GM18508 (cell line): ENCODE results near the gene RALB.

Experiments used
- ATAC-seq: cut with Tn5 transposase; IDR thresholded peaks from one replicate; pipeline ENCODE4 v1.9.1; 2021; ENCODE audit warnings: moderate number of reproducible peaks; ENCODE audit not compliant: insufficient read depth, unreplicated experiment

Gene RALB

DNA sequence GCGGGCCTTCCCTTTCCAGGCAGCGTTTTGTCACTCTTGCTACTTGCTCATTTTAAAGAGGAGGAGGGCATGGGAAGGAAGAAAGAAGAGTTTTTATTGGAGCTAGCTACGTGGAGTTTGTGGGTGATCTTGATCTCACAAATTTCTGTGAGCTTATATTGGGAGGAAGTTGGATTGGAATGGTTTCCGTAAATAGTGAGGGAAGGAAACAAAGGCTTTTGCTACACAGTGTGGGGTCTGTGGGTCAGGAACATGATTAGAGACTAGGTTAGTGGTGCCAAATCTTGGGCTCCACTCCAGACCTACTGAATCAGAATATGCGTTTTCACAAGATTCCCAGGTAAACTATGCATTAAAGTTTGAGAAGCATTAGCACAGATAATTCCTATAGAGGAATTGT lies 8.1 kb downstream of the RALB start:
- ATAC-seq, result no peak

DNA sequence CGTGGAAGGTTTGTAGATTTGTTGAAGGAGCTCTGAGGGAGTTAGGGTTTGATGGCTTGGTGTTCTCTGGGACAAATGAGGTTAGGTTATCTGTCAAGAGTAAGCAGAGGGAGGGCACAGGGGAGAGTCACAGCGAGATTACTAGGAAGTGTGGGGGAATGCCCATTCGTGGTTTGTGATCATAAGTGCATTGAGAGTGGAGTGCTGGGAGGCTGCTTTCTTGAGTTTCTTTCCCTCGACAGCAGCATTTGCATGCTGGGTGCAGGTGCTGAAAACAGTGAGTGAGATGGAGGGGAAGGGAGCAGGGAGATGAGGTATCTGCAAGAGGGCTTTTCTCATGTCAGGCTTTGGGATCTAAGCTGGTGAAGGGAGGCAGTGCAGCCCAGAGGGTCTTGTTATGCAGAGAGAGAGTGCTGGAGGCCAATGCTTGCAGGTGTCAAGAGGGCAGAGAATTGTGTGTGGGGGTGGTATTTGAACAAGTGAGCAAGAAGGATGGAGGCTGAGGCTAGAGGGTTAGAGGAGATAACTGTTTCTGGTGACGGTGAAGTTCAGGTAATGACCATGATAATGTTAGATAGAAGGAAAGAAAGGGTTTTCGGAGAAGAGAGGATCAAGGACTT lies 8.8 kb downstream of the RALB start:
- ATAC-seq, result peak; percentile 76

DNA sequence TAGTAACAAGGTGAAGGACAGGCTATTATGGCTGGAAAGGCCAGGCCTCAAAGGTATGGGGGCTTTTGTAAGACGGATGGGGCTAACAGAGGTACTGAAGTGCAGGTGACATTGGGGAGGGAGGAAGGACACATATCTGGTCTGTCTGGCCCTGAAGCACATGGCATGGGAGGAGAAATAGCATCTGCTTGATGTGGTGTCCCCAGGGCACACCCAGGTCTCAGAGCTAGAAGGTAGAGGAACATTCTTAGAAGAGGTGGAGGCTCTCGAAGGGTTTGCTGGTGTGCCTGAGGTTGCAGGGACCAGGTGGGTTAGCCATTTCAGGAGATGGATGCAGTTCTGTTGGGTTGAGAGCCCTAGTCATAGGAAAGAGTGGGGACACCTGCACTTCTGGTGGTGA lies 9.5 kb downstream of the RALB start:
- no peak for ATAC-seq

DNA sequence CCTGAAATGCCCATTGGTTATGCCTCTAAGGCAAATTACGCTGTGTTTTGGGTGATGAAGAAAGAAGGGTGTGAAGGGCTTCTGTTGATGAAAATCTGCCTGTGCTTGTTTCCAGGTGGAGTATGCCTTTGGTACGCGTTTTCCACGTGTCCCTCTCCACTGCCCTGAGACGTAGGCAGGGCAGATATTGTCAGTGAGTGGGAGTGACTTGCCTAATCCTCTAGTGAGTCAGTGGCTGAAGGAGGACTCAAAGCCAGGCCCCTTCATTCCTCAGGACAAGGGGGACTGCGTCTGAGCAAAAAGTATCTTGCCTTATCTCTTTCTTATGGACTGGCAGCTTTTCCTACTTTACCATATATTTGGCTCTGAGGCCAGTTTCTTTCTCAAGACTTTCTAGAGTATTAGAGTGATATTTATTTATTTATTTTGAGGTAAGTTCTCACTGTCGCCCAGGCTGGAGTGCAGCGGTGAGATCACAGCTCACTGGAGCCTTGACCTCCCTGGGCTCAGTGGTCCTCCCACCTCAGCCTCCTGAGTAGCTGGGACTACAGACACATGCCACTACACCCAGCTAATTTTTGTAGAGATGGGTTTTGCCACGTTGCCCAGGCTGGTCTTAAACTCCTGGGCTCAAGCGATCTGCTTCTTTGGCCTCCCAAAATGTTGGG lies 10.2 kb downstream of the RALB start:
- ATAC-seq, result no peak

DNA sequence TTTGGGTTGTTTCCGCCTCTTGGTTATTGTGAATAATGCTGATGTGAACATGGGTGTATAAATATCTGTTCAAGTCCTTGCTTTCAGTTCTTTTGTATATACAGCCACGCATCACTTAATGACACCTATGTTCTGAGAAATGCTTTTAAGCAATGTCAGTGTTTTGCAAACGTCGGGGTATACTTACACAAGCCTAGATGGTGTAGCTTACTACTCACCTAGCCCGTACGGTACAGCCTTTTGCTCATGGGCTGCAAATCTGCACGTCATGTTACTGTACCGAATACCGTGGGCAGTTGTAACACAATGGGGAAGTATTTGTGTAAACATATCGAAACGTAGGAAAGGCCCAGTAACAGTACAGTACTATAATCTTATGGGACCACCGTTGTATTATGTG lies 12.4 kb downstream of the RALB start:
- no peak for ATAC-seq

DNA sequence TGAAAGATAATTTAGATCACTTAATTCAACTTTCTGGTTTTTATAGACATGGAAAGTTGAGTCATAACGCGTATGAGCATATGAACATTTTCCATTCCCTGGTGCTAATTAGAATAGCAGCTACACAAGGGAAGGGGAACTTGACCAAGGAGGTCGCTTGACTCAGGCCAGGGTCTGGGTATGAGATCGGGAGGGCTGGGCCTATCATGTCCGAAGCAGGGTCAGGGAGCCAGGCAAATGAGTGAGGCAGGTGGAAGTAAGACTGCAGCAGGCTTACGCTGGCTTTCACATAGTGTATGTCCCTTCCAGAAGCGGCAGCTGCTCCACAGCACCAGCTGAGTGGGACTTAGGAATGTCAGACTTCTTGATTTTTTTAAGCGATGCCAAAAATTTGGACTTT lies 14.7 kb downstream of the RALB start:
- ATAC-seq, result no peak

DNA sequence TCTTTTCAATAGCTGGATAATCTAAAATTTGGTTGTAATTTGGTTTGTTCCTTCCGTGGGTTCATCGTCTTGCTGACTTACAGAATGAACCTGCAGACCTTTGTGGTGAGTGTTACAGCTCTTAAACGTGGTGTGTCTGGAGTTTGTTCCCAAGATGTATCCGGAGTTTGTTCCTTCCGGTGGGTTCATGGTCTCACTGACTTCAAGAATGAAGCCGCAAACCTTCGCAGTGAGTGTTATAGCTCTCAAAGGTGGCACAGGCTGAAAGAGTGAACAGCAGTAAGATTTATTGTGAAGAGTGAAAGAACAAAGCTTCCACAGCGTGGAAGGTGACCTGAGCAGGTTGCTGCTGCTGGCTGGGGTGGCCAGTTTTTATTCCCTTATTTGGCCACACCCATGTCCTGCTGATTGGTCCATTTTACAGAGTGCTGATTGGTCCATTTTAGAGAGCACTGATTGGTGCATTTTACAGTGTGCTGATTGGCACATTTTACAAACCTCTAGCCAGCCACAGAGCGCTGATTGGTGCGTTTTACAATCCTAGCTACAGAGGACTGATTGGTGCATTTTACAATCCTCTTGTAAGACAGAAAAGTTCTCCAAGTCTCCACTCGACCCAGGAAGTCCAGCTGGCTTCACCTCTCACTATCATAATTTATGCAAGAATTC lies 16.6 kb downstream of the RALB start:
- ATAC-seq, result no peak

DNA sequence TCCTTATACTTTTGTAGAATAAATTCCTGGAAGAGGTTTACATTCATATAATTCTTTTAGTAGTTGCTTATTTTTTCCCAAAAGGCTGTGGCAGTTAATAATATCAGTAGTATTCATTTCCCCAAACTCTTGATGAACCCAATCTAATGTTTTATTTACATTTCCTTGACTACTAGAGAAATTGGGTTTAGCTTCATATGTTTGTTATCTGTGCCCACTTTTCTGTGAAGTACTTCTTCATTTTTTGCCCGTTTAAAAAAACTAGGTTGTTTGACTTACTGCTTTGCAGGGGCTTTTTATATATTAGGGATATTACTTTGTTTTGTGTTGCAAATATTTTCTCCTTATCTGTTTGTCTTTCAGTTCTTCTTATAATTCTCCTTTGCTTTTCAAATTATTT lies 17.2 kb downstream of the RALB start:
- ATAC-seq, result no peak

DNA sequence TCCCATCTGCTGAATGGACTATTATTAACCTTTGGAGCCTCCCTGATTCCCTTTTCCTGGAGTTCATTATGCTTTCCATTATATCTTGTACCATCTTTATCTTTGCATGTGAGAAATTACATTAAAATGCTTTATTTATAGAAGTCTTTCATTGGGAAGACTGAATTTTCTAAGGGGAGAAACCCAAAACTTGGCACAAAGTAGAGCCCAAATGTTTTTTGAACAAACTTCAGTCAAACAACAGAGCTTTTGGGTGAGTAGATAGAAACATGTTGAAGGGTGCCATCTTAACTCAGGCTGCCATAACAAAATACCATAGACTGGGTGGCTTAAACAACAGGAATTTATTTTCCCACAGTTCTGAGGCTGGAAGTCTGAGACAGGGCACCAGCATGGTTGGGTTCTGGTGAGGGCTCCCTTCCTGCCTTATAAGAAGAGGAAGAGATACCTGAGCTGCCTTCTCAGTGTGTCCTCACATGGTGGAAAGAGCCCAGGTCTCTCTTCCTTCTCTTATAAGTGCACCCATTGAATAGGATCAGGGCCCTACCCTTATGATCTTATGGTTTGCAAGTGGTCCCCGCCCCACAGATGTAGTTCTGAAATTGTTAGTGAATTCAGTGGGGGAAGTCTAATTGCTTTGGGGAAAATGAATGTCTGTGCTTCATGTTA lies 19.2 kb downstream of the RALB start:
- no peak for ATAC-seq

DNA sequence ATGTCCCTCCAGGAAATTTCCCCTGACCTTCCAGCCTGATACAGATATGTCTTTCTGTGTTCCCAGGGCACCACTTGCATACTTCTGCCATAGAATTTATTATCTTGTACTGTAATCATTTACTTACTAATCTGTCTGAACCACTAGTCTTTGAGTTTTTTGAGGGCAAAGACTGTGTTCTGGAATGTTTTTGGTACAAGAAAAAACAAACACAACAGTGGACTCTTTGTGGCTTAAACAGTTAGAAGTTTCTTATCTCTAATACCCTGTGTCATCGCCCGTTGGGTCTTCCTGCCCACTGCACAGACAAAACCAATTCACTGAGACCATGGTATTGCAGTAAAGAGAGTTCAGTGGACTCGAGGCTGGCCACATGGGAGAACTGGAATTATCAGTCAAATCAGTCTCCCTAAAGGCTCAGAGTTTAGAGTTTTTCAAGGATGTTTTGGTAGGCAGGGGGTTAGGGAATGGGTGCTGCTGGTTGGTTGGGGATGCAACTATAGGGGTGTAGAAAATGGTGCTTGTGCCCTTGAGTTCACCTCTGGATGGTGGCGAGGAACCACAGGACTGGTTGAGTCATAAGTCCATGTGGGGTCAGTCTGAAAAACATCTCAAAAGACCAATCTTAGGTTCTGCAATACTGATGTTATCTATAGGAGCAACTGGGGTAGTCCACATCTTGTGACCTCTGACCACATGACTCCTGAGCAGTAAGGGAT lies 20.3 kb downstream of the RALB start:
- ATAC-seq, result no peak

DNA sequence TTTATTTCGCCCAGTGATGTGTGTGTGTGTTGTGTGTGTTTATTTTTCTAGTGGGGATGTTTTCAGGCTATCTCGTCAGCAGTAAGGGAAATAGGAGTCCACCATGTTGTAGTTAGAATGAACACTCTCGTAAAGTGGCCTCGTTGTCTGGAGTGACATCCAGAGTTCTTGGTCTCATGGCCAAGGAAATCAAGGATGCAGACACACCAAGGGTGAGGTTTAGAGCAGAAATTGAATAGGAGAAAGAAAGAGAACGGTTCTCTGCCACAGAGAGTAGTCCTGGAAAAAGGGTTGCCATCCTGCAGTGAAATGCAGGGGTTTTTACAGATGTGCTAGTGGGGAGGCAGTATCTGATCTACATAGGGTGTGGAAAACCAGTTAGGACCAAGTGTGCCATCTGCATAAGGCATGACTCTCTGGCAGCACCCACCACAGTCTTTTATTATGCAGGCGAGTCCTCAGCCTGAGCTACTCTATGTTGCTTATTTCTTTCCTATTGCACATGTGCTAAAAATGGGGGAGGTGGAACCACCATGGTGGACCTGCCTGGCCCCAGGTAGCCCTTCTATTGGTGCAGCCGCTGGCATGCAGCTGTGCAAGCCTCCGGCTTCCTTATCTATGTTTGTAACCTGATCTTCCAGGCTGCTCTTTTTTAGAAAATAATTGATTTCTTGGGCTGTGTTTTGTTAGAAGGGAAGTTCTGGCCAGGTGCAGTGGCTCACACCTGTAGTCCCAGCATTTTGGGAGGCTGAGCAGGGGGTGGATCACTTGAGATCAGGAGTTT lies 23.2 kb downstream of the RALB start:
- ATAC-seq, result no peak

DNA sequence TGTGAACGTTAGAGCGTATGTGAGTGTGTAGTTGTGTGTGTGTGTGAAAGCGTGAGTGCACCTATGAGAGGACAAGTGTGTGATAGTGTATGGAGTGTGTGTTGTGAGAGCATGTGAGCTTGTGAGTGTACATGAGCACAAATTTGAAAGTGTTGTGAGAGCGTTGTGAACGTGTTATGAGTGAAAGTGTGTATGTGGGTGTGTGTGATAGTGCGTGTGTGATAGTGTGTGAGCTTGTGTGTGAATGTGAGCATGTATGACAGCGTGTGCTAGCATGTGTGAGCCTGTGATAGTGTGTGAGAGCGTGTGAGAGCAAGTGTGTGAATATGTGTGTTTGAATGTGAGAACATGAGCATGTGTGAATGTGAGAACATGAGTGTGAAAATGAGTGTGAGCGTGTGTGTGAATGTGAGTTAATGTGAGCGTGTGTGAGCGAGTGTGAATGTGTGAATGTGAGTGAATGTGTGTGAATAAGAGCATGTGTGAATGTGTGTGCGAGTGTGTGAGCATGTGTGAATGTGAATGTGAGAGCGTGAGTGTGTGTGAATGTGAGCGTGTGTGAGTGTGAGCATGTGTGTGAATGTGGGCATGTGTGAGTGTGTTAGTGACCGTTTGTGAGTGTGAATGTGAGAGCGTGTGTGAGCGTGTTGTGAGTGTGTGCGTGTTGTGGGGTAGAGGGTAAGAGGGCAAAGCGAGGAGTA lies 25.0 kb downstream of the RALB start:
- no peak for ATAC-seq

DNA sequence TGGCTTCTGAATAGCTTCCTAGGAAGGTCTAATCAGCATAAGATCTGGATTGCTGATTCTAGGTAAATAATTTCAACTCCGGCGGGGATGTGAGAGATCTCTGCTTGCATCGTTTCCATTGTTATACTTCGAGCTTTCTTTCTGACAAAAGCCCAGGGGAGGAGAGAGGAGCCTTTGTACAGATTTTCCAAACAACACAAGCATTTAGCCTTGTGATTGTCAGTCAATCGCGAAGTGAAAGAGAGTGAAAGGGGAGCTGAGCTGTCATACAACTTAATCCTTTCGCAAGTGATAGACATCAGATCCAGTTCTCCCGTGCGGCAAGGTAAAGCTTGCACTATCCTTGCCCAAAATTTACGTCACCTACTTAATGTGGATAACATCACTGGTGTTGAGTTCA lies 26.2 kb downstream of the RALB start:
- no peak for ATAC-seq

DNA sequence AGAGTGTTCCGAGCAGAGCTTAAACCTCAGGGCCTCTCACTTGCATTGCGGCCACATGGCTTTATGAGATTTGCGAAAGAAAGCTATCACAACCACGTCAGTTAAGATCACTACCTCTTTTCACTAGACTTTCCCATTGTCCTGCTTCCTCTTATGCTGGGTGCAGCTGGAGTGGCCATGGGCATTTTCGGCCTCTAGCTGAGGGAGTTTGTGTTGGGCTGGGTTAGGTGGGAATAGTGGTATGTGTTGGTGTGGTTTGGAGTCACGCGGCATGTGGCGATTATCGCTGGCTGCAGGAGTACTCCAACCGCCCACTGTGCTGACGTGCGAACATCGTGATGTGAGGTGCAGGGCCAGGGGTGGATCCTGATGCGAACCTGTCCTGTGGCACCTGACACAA lies 27.1 kb downstream of the RALB start:
- ATAC-seq, result no peak

DNA sequence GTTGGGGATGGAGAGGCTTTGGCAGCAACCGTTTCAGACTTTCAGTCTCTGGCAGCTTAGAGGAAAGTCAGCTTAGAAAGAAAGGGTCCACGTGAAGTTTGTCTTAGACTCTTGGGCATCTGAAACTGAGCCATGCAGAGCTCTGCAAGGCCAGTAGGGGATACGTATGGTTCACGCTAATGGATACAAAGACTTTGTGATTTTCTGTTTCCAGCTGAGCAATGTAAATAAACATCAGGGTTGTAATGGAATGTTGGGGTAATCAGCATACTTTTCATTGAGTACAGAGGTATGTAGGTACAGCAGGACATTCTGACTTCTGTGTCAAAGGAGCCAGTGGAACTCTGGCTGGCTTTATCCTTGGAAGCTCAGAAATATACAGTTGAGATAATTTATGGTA lies 31.0 kb downstream of the RALB start:
- ATAC-seq, result no peak

DNA sequence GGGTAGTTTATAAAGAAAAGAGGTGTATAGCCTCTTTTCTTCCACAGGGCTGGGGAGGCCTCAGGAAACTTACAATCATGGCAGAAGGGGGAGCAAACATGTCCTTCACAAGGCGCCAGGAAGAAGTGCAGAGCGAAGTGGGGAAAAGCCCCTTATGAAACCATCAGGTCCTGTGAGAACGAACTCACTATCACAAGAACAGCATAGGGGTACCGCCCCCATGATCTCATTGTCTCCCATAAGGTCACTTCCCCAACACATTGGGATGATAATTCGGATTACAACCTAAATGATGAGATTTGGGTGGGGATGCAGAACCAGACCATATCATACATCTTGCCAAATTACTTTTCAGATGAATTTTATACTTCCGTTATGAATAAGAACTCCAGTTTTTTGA lies 32.4 kb downstream of the RALB start:
- no peak for ATAC-seq

DNA sequence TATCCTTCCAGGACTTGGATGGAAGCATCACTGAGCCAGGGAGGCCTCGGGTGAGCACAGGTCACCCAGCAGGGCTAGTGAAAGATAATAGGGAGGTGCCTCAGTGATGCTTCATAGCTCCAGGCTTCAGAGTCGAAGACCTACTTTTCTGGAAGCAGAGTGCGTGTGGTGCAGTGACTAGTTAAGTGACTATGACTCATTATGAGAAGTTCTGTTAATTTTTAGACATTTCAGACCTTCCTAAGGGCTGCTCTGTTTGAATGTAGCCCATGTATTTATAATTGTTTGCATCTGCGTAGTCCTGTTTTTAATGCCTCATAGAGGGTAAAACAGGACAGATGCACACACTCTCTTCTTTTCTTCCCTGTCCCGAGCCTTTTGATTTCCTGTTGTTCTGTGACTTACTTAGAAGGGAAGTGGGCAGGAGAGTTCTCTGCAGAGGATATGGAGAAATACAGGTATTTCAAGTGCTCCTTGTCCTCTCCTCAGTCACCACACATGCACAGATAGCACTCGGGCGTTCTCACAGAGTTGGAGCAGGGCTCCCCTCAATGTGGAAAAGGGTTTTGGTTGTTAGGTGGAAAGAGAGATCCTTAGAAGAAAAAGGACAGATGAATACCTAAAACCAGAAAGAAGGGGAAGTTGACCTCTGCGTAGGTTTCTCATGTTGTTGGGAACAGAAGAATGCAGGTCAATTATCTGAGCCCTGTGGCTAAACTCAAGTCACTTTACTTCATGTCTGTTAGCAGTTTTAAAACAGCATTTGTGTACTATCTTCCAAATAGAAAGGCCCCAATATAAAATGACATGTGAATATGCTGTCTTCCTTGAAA lies 34.7 kb downstream of the RALB start:
- ATAC-seq, result peak; percentile 99

DNA sequence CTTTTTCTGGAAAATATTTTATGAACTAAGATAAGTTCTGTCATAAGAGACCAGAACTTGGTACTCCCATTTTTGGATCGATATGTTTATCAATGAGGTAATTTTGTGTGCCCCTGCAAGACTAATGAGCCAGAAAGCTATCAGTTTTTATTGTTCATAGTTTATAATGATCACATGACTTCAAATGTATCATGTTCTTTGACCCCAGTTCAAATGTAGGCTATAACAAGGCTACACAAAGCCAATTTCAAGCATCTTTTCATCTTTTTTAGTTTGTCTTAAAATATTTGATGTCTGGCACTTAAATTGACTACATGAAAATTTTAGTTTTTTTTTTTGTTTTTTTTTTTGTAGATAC lies 35.3 kb downstream of the RALB start:
- no peak for ATAC-seq
